Measurements from ENCODE around the gene ZFYVE9. TPM values are rescaled to one million over a fixed set of nuclear protein-coding genes. Genes with fewer than 3 reads are reported as not detected.

The ZFYVE9 gene
- total RNA-seq, 4 donors from 2014 or later: 12.7 to 31.1 (median 16.2) TPM

GRCh38 chr1:52192024-52192423, 50.1 kb downstream of the ZFYVE9 start:
- Histone ChIP-seq H3K4me1 (no peaks in the 10 kb centered on the region), H3K36me3 (no peaks in the 10 kb centered on the region), H3K9me3 (no peaks in the 10 kb centered on the region), H3K27me3 (no peaks in the 10 kb centered on the region), H3K4me3 (no peak overlapping the region), H3K27ac (no peak overlapping the region)
- no peak for DNase-seq
- TF ChIP-seq POLR2A (IDR thresholded peaks at IDR 0.05) (no peak), CTCF (IDR thresholded peaks at IDR 0.05) (no peak)
- intact Hi-C loops (cut with DNase I): no loop called here
- WGBS, 2 donors: 86 to 95% methylated on average over 2 of the region's 2 CpGs

GRCh38 chr1:52192436-52192835, 50.5 kb downstream of the ZFYVE9 start:
- Histone ChIP-seq H3K27ac (no peak overlapping the region), H3K27me3 (no peaks in the 10 kb centered on the region), H3K36me3 (no peaks in the 10 kb centered on the region), H3K4me3 (no peak overlapping the region), H3K4me1 (no peaks in the 10 kb centered on the region), H3K9me3 (no peaks in the 10 kb centered on the region)
- 81 to 93% methylated on average over 1 of the region's 1 CpG for WGBS, 2 donors
- intact Hi-C loops (cut with DNase I): no loop called here
- TF ChIP-seq CTCF (IDR thresholded peaks at IDR 0.05) (no peak), POLR2A (IDR thresholded peaks at IDR 0.05) (no peak)
- no peak for DNase-seq

GRCh38 chr1:52193985-52194384, 52.1 kb downstream of the ZFYVE9 start:
- Histone ChIP-seq H3K4me1 (no peaks in the 10 kb centered on the region), H3K4me3 (no peak overlapping the region), H3K36me3 (no peaks in the 10 kb centered on the region), H3K27ac (no peak overlapping the region), H3K9me3 (no peaks in the 10 kb centered on the region), H3K27me3 (no peaks in the 10 kb centered on the region)
- no peak for DNase-seq
- TF ChIP-seq CTCF (IDR thresholded peaks at IDR 0.05): no peak
- no peak for TF ChIP-seq POLR2A (IDR thresholded peaks at IDR 0.05)
- intact Hi-C loops (cut with DNase I): no loop called here
- 80 to 84% methylated on average over 7 of the region's 7 CpGs for WGBS, 2 donors

GRCh38 chr1:52195161-52195560, 53.3 kb downstream of the ZFYVE9 start:
- no peak for DNase-seq
- intact Hi-C loops (cut with DNase I): no loop called here
- WGBS, 2 donors: 76 to 80% methylated on average over 1 of the region's 1 CpG

GRCh38 chr1:52203935-52204625, 62.2 kb downstream of the ZFYVE9 start:
- no peaks in the 10 kb centered on the region for H3K36me3 ChIP-seq
- TF ChIP-seq POLR2A (IDR thresholded peaks at IDR 0.05) (no peak), CTCF (IDR thresholded peaks at IDR 0.05) (no peak)
- no peak overlapping the region for H3K4me3 ChIP-seq
- no peak overlapping the region for H3K27ac ChIP-seq
- intact Hi-C loops (cut with DNase I): no loop called here
- WGBS, 2 donors: 77 to 83% methylated on average over 5 to 7 of the region's 7 CpGs
- DNase-seq: no peak
- H3K27me3 ChIP-seq: no peaks in the 10 kb centered on the region
- no peaks in the 10 kb centered on the region for H3K9me3 ChIP-seq
- peaks cover 0 to under 1% (median 0%) of the 10 kb centered on the region in 3 donors for H3K4me1 ChIP-seq

More at GRCh38 chr1:52195161-52195560, 53.3 kb downstream of the ZFYVE9 start:
- Histone ChIP-seq H3K36me3 (no peaks in the 10 kb centered on the region), H3K27ac (no peak overlapping the region), H3K27me3 (no peaks in the 10 kb centered on the region), H3K9me3 (no peaks in the 10 kb centered on the region), H3K4me1 (no peaks in the 10 kb centered on the region), H3K4me3 (no peak overlapping the region)
- TF ChIP-seq CTCF (IDR thresholded peaks at IDR 0.05): no peak
- no peak for TF ChIP-seq POLR2A (IDR thresholded peaks at IDR 0.05)

Measured in esophagus squamous epithelium (tissue), 5 donors.